Fibroblast of the aortic adventitia (primary cell): ENCODE data around the gene KRT32. TPM values are rescaled to one million over a fixed set of nuclear protein-coding genes. Genes with fewer than 3 reads are reported as not detected.

ENCODE experiments used
- DNase-seq: peaks from one replicate; pipeline ENCODE4 v3.0.0-alpha.2; 2010; ENCODE audit warnings: low read depth
- H3K4me3 ChIP-seq: 2 replicates; pipeline ENCODE4 v1.5.1; 2011; ENCODE audit warnings: low read depth, mild to moderate bottlenecking, control low read depth, low read length, moderate library complexity
- CTCF ChIP-seq: IDR thresholded peaks from 2 replicates; pipeline ENCODE4 v1.5.1; 2011; ENCODE audit warnings: mild to moderate bottlenecking, low read length, control low read depth, inconsistent platforms; ENCODE audit not compliant: insufficient read depth
- total RNA-seq: library from RNA; depleted of rRNA; stranded (reverse); fragments of >200 nt; gene quantifications from 2 replicates; pipeline ENCODE4 v1.2.3, GENCODE V29; 2012; ENCODE audit warnings: low replicate concordance

KRT32 gene
- total RNA-seq, 1 donor: 0.09 TPM

GRCh38 chr17:41446806-41447205 lies 20.4 kb downstream of the KRT32 start:
- TF ChIP-seq CTCF: no peak
- DNase-seq: peak; percentile 94

GRCh38 chr17:41444640-41445039 lies 22.5 kb downstream of the KRT32 start:
- TF ChIP-seq CTCF: no peak
- no peak for DNase-seq
- no peak overlapping the region for H3K4me3 ChIP-seq

More at GRCh38 chr17:41446806-41447205, 20.4 kb downstream of the KRT32 start:
- H3K4me3 ChIP-seq: no peak overlapping the region

GRCh38 chr17:41444186-41444585 lies 23.0 kb downstream of the KRT32 start:
- no peak for TF ChIP-seq CTCF
- no peak for DNase-seq
- H3K4me3 ChIP-seq: no peak overlapping the region

GRCh38 chr17:41442739-41443138 lies 24.4 kb downstream of the KRT32 start:
- TF ChIP-seq CTCF: no peak
- H3K4me3 ChIP-seq: no peak overlapping the region
- DNase-seq: peak; percentile 63

- no peak for TF ChIP-seq CTCF
- DNase-seq: no peak
- no peak within 1 kb of the TSS for H3K4me3 ChIP-seq
Measured at GRCh38 chr17:41440531-41441033, 26.6 kb downstream of the KRT32 start, which contains the start of gene KRT38. Gene KRT38 (minus strand): TSS chr17:41440983. CDS start chr17:41440921, 62 bp downstream.

GRCh38 chr17:41439375-41439774 lies 27.8 kb downstream of the KRT32 start:
- H3K4me3 ChIP-seq: no peak overlapping the region
- DNase-seq: no peak
- no peak for TF ChIP-seq CTCF

GRCh38 chr17:41437769-41438168 lies 29.4 kb downstream of the KRT32 start:
- H3K4me3 ChIP-seq: no peak overlapping the region
- no peak for TF ChIP-seq CTCF
- no peak for DNase-seq
